ENCODE measurements around the gene ANO3. TPM values are rescaled to one million over a fixed set of nuclear protein-coding genes. Genes with fewer than 3 reads are reported as not detected.

ANO3 gene
- total RNA-seq, 1 experiment from 2014 or later: not detected

DNA sequence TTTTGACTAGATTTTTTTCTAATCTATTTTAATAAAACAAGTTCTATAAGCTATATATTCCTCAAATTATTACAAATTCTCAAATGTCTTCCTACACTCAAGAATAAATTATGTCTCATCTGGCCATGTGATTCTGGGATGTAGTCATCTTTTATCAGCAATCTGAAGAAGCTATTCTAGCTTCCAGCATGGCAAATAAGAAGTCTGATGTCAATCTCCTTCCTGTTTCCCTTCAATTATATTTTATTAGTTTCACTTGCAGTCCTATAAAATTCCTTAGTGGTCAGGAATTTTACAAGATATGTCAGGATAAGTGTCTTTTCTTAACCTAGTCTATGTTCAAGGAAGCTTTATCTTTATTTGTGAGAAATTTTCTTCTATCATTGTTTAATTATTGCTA lies 10.4 kb upstream of the ANO3 start:
- Histone ChIP-seq H3F3A (ENCODE audit: low read length, unreplicated experiment) (no peaks in the 10 kb centered on the region), H3K4me1 (ENCODE audit: insufficient read depth, low read length) (no peaks in the 10 kb centered on the region), H3K27ac (ENCODE audit: low read length) (no peak overlapping the region), H3K4me2 (ENCODE audit: low read length) (no peak overlapping the region), H3K36me3 (ENCODE audit: low read depth, low read length) (no peaks in the 10 kb centered on the region), H2AFZ (ENCODE audit: low read length) (no peak overlapping the region), H3K27me3 (ENCODE audit: low read length) (peaks cover 6% of the 10 kb centered on the region; the same call in 1 of the 2 replicates), H3K9me3 (ENCODE audit: low read length) (no peaks in the 10 kb centered on the region), H3K4me3 (ENCODE audit: low read length) (no peak overlapping the region), H4K20me1 (ENCODE audit: low read length) (no peaks in the 10 kb centered on the region), H3K79me2 (ENCODE audit: low read length) (no peaks in the 10 kb centered on the region), H3K9me2 (replicated peaks; ENCODE audit: low read length) (no peaks in the 10 kb centered on the region), H3K9ac (ENCODE audit: low read length) (no peak overlapping the region)
- TF ChIP-seq EZH2phosphoT487 (IDR thresholded peaks at IDR 0.05; ENCODE audit: borderline replicate concordance, low read length) (no peak), EZH2 (IDR thresholded peaks at IDR 0.05; ENCODE audit: low read length, unreplicated experiment) (no peak)
- TF ChIP-seq, protein P1, sequence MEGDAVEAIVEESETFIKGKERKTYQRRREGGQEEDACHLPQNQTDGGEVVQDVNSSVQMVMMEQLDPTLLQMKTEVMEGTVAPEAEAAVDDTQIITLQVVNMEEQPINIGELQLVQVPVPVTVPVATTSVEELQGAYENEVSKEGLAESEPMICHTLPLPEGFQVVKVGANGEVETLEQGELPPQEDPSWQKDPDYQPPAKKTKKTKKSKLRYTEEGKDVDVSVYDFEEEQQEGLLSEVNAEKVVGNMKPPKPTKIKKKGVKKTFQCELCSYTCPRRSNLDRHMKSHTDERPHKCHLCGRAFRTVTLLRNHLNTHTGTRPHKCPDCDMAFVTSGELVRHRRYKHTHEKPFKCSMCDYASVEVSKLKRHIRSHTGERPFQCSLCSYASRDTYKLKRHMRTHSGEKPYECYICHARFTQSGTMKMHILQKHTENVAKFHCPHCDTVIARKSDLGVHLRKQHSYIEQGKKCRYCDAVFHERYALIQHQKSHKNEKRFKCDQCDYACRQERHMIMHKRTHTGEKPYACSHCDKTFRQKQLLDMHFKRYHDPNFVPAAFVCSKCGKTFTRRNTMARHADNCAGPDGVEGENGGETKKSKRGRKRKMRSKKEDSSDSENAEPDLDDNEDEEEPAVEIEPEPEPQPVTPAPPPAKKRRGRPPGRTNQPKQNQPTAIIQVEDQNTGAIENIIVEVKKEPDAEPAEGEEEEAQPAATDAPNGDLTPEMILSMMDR (conservative IDR thresholded peaks at IDR 0.05; ENCODE audit: low read depth, low read length): no peak
- no TSS peak for BruUV-seq (replicated peaks)
- intact Hi-C loops (cut with micrococcal nuclease): no loop called here
- DNase-seq (peak; percentile 3), ATAC-seq (no peak)
- CTCF ChIA-PET: interaction anchor here (0.6 kb wide), 1 partner anchor 26 kb away, joined by 13 read pairs; no protein-coding TSS in a partner anchor
- POLR2A ChIA-PET (ENCODE audit: unreplicated experiment): no interaction called here

GRCh38 chr11:26322335-26323067 lies 9.4 kb upstream of the ANO3 start:
- no peak overlapping the region for H3K9ac ChIP-seq (ENCODE audit: low read length)
- no TSS peak for BruUV-seq (replicated peaks)
- DNase-seq (no peak), ATAC-seq (no peak)
- H3K9me2 ChIP-seq (replicated peaks; ENCODE audit: low read length): no peaks in the 10 kb centered on the region
- H3K27me3 ChIP-seq (ENCODE audit: low read length): no peaks in the 10 kb centered on the region
- H3F3A ChIP-seq (ENCODE audit: low read length, unreplicated experiment): no peaks in the 10 kb centered on the region
- ChIA-PET CTCF (interaction anchor here (0.6 kb wide), 1 partner anchor 27 kb away, joined by 13 read pairs; no protein-coding TSS in a partner anchor), POLR2A (ENCODE audit: unreplicated experiment) (no interaction called here)
- H4K20me1 ChIP-seq (ENCODE audit: low read length): no peaks in the 10 kb centered on the region
- no peak overlapping the region for H3K27ac ChIP-seq (ENCODE audit: low read length)
- H3K9me3 ChIP-seq (ENCODE audit: low read length): no peaks in the 10 kb centered on the region
- TF ChIP-seq EZH2phosphoT487 (IDR thresholded peaks at IDR 0.05; ENCODE audit: borderline replicate concordance, low read length) (no peak), EZH2 (IDR thresholded peaks at IDR 0.05; ENCODE audit: low read length, unreplicated experiment) (no peak)
- TF ChIP-seq, protein P1 (conservative IDR thresholded peaks at IDR 0.05; ENCODE audit: low read depth, low read length): no peak
- no peak overlapping the region for H3K4me3 ChIP-seq (ENCODE audit: low read length)
- no peak overlapping the region for H2AFZ ChIP-seq (ENCODE audit: low read length)
- H3K79me2 ChIP-seq (ENCODE audit: low read length): no peaks in the 10 kb centered on the region
- H3K36me3 ChIP-seq (ENCODE audit: low read depth, low read length): no peaks in the 10 kb centered on the region
- no peaks in the 10 kb centered on the region for H3K4me1 ChIP-seq (ENCODE audit: insufficient read depth, low read length)
- H3K4me2 ChIP-seq (ENCODE audit: low read length): no peak overlapping the region
- intact Hi-C loops (cut with micrococcal nuclease): no loop called here

GRCh38 chr11:26323837-26324236 lies 8.1 kb upstream of the ANO3 start:
- Histone ChIP-seq H3K36me3 (ENCODE audit: low read depth, low read length) (no peaks in the 10 kb centered on the region), H3K27me3 (ENCODE audit: low read length) (no peaks in the 10 kb centered on the region), H3K4me3 (ENCODE audit: low read length) (no peak overlapping the region), H3K79me2 (ENCODE audit: low read length) (no peaks in the 10 kb centered on the region), H4K20me1 (ENCODE audit: low read length) (no peaks in the 10 kb centered on the region), H2AFZ (ENCODE audit: low read length) (no peak overlapping the region), H3K4me2 (ENCODE audit: low read length) (no peak overlapping the region), H3K9me3 (ENCODE audit: low read length) (no peaks in the 10 kb centered on the region), H3K27ac (ENCODE audit: low read length) (no peak overlapping the region), H3K4me1 (ENCODE audit: insufficient read depth, low read length) (no peaks in the 10 kb centered on the region), H3F3A (ENCODE audit: low read length, unreplicated experiment) (no peaks in the 10 kb centered on the region), H3K9me2 (replicated peaks; ENCODE audit: low read length) (no peaks in the 10 kb centered on the region), H3K9ac (ENCODE audit: low read length) (no peak overlapping the region)
- DNase-seq (no peak), ATAC-seq (no peak)
- TF ChIP-seq, protein P1 (conservative IDR thresholded peaks at IDR 0.05; ENCODE audit: low read depth, low read length): no peak
- TF ChIP-seq EZH2phosphoT487 (IDR thresholded peaks at IDR 0.05; ENCODE audit: borderline replicate concordance, low read length) (no peak), EZH2 (IDR thresholded peaks at IDR 0.05; ENCODE audit: low read length, unreplicated experiment) (no peak)
- BruUV-seq (replicated peaks): no TSS peak
- intact Hi-C loops (cut with micrococcal nuclease): no loop called here
- POLR2A ChIA-PET (ENCODE audit: unreplicated experiment): no interaction called here
- CTCF ChIA-PET: no interaction called here

Data from PC-3 (cell line).